Neural cell (in vitro differentiated cells): ENCODE data around the gene LRRFIP2. TPM values are rescaled to one million over a fixed set of nuclear protein-coding genes. Genes with fewer than 3 reads are reported as not detected.
"Not testable (repeated sequence)": the region's sequence is repeated elsewhere in the genome, so short reads cannot be mapped to it uniquely, and the experiment has no call there.

ENCODE experiments used
- H2AFZ ChIP-seq: fragments of 200-600, 300-800 bp; sonication (generic), shearing (Covaris generic); 2 replicates; pipeline ENCODE4 v1.6.0; 2014; ENCODE audit warnings: low read depth, mild to moderate bottlenecking, antibody characterized with exemption, low read length, moderate library complexity
- H3F3A ChIP-seq: fragments of 200-600 bp; shearing (Covaris generic); 2 replicates; pipeline ENCODE4 v1.6.1; 2016; ENCODE audit warnings: mild to moderate bottlenecking, moderate library complexity, mixed read lengths, antibody characterized with exemption, low read length; ENCODE audit not compliant: insufficient read depth, poor library complexity, severe bottlenecking
- H3K27ac ChIP-seq: fragments of 200-600, 300-800 bp; sonication (generic), shearing (Covaris generic); 2 replicates; pipeline ENCODE4 v1.5.1; 2014; ENCODE audit warnings: mild to moderate bottlenecking, low read length, moderate library complexity
- H3K27me3 ChIP-seq: fragments of 300-800, 200-600 bp; sonication (generic), shearing (Covaris generic); 2 replicates; pipeline ENCODE4 v1.6.0; 2014; ENCODE audit warnings: mild to moderate bottlenecking, low read depth, low read length, moderate library complexity; ENCODE audit not compliant: insufficient read depth
- H3K36me3 ChIP-seq: fragments of 300-800, 200-600 bp; sonication (generic), shearing (Covaris generic); 2 replicates; pipeline ENCODE4 v1.5.1; 2014; ENCODE audit warnings: mild to moderate bottlenecking, antibody characterized with exemption, low read length, moderate library complexity; ENCODE audit not compliant: insufficient read depth
- H3K4me2 ChIP-seq: fragments of 300-800, 200-600 bp; sonication (generic), shearing (Covaris generic); 2 replicates; pipeline ENCODE4 v1.6.0; 2014; ENCODE audit warnings: mild to moderate bottlenecking, low read length
- H3K4me3 ChIP-seq: fragments of 300-800, 200-600 bp; sonication (generic), shearing (Covaris generic); 2 replicates; pipeline ENCODE4 v1.5.1; 2014; ENCODE audit warnings: mild to moderate bottlenecking, low read length, moderate library complexity
- H3K79me2 ChIP-seq: fragments of 200-600 bp; shearing (Covaris generic); replicated peaks from 2 replicates; pipeline ENCODE4 v1.6.0; 2014; ENCODE audit warnings: mild to moderate bottlenecking, low read length, moderate library complexity; ENCODE audit not compliant: insufficient read depth
- H3K9ac ChIP-seq: fragments of 300-800, 200-600 bp; sonication (generic), shearing (Covaris generic); 2 replicates; pipeline ENCODE4 v1.6.1; 2016; ENCODE audit warnings: mild to moderate bottlenecking, low read length, mixed read lengths
- H3K9me2 ChIP-seq: fragments of 200-600 bp; shearing (Covaris generic); 2 replicates; pipeline ENCODE4 v1.6.1; 2016; ENCODE audit warnings: mild to moderate bottlenecking, low read length, mixed read lengths; ENCODE audit not compliant: insufficient read depth
- H3K9me3 ChIP-seq: fragments of 200-600, 300-800 bp; sonication (generic), shearing (Covaris generic); 2 replicates; pipeline ENCODE4 v1.6.1; 2016; ENCODE audit warnings: mild to moderate bottlenecking, mixed run types, low read length, moderate library complexity, mixed read lengths
- H4K20me1 ChIP-seq: fragments of 200-600 bp; shearing (Covaris generic); 2 replicates; pipeline ENCODE4 v1.6.1; 2016; ENCODE audit warnings: mild to moderate bottlenecking, mixed run types; ENCODE audit not compliant: insufficient read depth
- EP300 ChIP-seq: fragments of 450-650 bp; conservative IDR thresholded peaks from 2 replicates; pipeline ENCODE4 v1.6.1; 2014; ENCODE audit warnings: antibody characterized with exemption, mild to moderate bottlenecking, moderate library complexity; ENCODE audit not compliant: poor library complexity, severe bottlenecking
- EZH2 ChIP-seq: fragments of 200-600, 300-800 bp; shearing (Covaris generic), sonication (generic); IDR thresholded peaks from 2 replicates; pipeline ENCODE4 v1.6.1; 2014; ENCODE audit warnings: antibody characterized with exemption, low read length, borderline replicate concordance, mild to moderate bottlenecking; ENCODE audit not compliant: insufficient read depth, poor library complexity, severe bottlenecking
- MXI1 ChIP-seq: fragments of 450-650 bp; conservative IDR thresholded peaks from 2 replicates; pipeline ENCODE4 v1.6.1; 2014; ENCODE audit warnings: antibody characterized with exemption, mild to moderate bottlenecking; ENCODE audit not compliant: poor library complexity, severe bottlenecking
- POLR2AphosphoS5 ChIP-seq: IDR thresholded peaks from 2 replicates; pipeline ENCODE4 v1.6.1; 2012
- RAD21 ChIP-seq: fragments of 450-650 bp; conservative IDR thresholded peaks from 2 replicates; pipeline ENCODE4 v1.6.1; 2014; ENCODE audit warnings: antibody characterized with exemption, mild to moderate bottlenecking, moderate library complexity
- SMC3 ChIP-seq: fragments of 450-650 bp; conservative IDR thresholded peaks from 2 replicates; pipeline ENCODE4 v1.6.1; 2014; ENCODE audit warnings: antibody characterized with exemption, mild to moderate bottlenecking, moderate library complexity; ENCODE audit not compliant: poor library complexity
- TAF1 ChIP-seq: IDR thresholded peaks from 2 replicates; pipeline ENCODE4 v1.6.1; 2012; ENCODE audit warnings: low read depth
- polyA plus RNA-seq: library from polyadenylated mRNA; depleted of rRNA; stranded (reverse); fragments of >200 nt; gene quantifications from 2 replicates; pipeline ENCODE4 v1.2.3, GENCODE V29; 2014
- TF ChIP-seq, protein P1 (sequence below): IDR thresholded peaks from 2 replicates; pipeline ENCODE4 v1.6.1; 2012; ENCODE audit warnings: borderline replicate concordance
- TF ChIP-seq, protein P2 (sequence below): fragments of 450-650 bp; IDR thresholded peaks from 2 replicates; pipeline ENCODE4 v1.5.1; 2014; ENCODE audit warnings: antibody characterized with exemption, mild to moderate bottlenecking, moderate library complexity; ENCODE audit not compliant: poor library complexity, severe bottlenecking

The LRRFIP2 gene
- polyA plus RNA-seq, 1 donor from 2014 or later = 143 TPM

DNA sequence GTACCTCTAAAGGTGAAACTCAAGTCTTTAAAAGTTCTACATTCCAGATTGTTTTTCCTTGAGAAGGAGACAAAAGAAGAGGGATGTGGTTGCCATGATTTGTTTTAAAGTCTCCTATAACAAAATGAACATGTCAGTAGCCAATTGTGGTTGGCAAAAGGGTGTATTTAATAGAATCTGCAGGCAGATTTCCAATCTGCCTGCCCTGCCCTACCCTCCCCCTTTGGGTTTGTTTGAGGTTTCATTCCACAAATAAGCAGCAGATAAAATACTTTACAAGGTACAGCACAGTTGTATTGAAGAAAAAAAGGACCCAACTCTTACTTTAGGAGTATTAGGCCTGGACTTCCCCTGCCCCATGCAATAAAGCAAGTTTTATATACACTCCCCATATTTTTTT lies 121.5 kb downstream of the LRRFIP2 start:
- no peaks in the 10 kb centered on the region for H3K9me2 ChIP-seq
- no peak overlapping the region for H2AFZ ChIP-seq
- H3K79me2 ChIP-seq = no peaks in the 10 kb centered on the region
- no peak overlapping the region for H3K4me2 ChIP-seq
- H3F3A ChIP-seq = no peaks in the 10 kb centered on the region
- no peak overlapping the region for H3K4me3 ChIP-seq
- peaks cover 13% of the 10 kb centered on the region for H3K36me3 ChIP-seq
- H3K27me3 ChIP-seq = no peaks in the 10 kb centered on the region
- H3K9me3 ChIP-seq = no peaks in the 10 kb centered on the region
- no peaks in the 10 kb centered on the region for H4K20me1 ChIP-seq
- H3K9ac ChIP-seq = no peak overlapping the region
- H3K27ac ChIP-seq = no peak overlapping the region
- no peak for TF ChIP-seq EP300
- TF ChIP-seq RAD21 = no peak
- no peak for TF ChIP-seq POLR2AphosphoS5
- TF ChIP-seq SMC3 = no peak
- no peak for TF ChIP-seq TAF1
- TF ChIP-seq, protein P1, sequence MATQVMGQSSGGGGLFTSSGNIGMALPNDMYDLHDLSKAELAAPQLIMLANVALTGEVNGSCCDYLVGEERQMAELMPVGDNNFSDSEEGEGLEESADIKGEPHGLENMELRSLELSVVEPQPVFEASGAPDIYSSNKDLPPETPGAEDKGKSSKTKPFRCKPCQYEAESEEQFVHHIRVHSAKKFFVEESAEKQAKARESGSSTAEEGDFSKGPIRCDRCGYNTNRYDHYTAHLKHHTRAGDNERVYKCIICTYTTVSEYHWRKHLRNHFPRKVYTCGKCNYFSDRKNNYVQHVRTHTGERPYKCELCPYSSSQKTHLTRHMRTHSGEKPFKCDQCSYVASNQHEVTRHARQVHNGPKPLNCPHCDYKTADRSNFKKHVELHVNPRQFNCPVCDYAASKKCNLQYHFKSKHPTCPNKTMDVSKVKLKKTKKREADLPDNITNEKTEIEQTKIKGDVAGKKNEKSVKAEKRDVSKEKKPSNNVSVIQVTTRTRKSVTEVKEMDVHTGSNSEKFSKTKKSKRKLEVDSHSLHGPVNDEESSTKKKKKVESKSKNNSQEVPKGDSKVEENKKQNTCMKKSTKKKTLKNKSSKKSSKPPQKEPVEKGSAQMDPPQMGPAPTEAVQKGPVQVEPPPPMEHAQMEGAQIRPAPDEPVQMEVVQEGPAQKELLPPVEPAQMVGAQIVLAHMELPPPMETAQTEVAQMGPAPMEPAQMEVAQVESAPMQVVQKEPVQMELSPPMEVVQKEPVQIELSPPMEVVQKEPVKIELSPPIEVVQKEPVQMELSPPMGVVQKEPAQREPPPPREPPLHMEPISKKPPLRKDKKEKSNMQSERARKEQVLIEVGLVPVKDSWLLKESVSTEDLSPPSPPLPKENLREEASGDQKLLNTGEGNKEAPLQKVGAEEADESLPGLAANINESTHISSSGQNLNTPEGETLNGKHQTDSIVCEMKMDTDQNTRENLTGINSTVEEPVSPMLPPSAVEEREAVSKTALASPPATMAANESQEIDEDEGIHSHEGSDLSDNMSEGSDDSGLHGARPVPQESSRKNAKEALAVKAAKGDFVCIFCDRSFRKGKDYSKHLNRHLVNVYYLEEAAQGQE = no peak
- no peak for TF ChIP-seq MXI1
- TF ChIP-seq, protein P2, sequence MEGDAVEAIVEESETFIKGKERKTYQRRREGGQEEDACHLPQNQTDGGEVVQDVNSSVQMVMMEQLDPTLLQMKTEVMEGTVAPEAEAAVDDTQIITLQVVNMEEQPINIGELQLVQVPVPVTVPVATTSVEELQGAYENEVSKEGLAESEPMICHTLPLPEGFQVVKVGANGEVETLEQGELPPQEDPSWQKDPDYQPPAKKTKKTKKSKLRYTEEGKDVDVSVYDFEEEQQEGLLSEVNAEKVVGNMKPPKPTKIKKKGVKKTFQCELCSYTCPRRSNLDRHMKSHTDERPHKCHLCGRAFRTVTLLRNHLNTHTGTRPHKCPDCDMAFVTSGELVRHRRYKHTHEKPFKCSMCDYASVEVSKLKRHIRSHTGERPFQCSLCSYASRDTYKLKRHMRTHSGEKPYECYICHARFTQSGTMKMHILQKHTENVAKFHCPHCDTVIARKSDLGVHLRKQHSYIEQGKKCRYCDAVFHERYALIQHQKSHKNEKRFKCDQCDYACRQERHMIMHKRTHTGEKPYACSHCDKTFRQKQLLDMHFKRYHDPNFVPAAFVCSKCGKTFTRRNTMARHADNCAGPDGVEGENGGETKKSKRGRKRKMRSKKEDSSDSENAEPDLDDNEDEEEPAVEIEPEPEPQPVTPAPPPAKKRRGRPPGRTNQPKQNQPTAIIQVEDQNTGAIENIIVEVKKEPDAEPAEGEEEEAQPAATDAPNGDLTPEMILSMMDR = no peak
- TF ChIP-seq EZH2 = no peak

DNA sequence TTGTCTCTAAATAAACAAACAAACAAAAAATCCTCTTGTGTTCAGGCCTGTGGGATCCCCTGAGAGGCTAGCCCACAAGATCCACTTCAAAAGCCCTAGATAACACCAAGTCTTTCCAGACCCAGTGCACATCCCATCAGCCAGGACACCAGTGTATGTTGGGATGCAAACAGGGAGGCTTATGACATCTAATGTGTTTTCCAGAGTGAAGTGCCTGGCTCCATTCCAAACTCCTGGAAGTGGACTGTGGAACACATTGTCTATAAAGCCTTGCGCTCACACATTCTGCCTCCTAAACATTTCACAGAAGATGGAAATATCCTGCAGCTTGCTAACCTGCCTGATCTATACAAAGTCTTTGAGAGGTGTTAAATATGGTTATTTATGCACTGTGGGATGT lies 124.1 kb downstream of the LRRFIP2 start:
- Histone ChIP-seq H3K36me3 (peaks cover 13% of the 10 kb centered on the region), H2AFZ (no peak overlapping the region), H3K4me3 (no peak overlapping the region), H3K4me2 (no peak overlapping the region), H3F3A (no peaks in the 10 kb centered on the region), H3K79me2 (no peaks in the 10 kb centered on the region), H3K9me2 (no peaks in the 10 kb centered on the region), H3K27me3 (no peaks in the 10 kb centered on the region), H3K27ac (no peak overlapping the region), H3K9me3 (no peaks in the 10 kb centered on the region), H4K20me1 (no peaks in the 10 kb centered on the region), H3K9ac (no peak overlapping the region)
- TF ChIP-seq SMC3 (no peak), TAF1 (no peak), POLR2AphosphoS5 (no peak), RAD21 (no peak), EP300 (no peak), EZH2 (no peak), MXI1 (no peak)
- TF ChIP-seq, protein P1 = no peak
- TF ChIP-seq, protein P2 = no peak

DNA sequence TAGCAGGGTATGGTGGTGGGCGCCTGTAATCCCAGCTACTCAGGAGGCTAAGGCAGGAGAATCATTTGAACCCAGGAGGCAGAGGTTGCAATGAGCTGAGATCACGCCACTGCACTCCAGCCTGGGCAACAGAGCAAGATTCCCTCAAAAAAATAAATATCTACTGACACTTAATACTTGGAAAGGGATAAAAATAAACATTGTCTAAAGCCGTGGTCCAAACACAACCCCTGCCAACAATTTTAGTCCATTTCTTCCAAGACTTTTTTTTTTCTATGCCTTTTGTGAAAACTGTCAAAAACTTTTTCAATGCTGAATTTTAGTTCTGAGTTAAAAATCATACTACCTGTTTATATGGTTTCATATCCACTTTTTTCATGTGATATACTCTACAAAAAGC lies 131.7 kb downstream of the LRRFIP2 start:
- not testable (repeated sequence) for H3K36me3 ChIP-seq, H3K9me2 ChIP-seq, H4K20me1 ChIP-seq, H3F3A ChIP-seq, H3K9ac ChIP-seq, H3K27me3 ChIP-seq, H3K4me3 ChIP-seq, H3K27ac ChIP-seq, H3K9me3 ChIP-seq, H2AFZ ChIP-seq, H3K4me2 ChIP-seq, H3K79me2 ChIP-seq
